ENCODE results near the gene IGFBPL1. TPM values are rescaled to one million over a fixed set of nuclear protein-coding genes. Genes with fewer than 3 reads are reported as not detected.
A peak's percentile ranks its signal among the peaks of the same experiment; 100 is the strongest.

Gene IGFBPL1
- total and polyA plus RNA-seq, 8 donors: 0.23 to 4.8 (median 1.7) TPM; not detected in 3

GRCh38 chr9:38421498-38422211 is 2.6 kb downstream of the IGFBPL1 start:
- H3K4me1 ChIP-seq: peaks cover 0 to 20% (median 10%) of the 10 kb centered on the region in 4 donors
- intact Hi-C loops (cut with DNase I; ENCODE audit: low total_unique reads): no loop called here
- peaks cover 0 to 61% (median 13%) of the 10 kb centered on the region in 3 donors for H3K27me3 ChIP-seq
- no peaks in the 10 kb centered on the region for H3K36me3 ChIP-seq
- no peak for TF ChIP-seq CTCF (IDR thresholded peaks at IDR 0.05)
- no peak for TF ChIP-seq POLR2AphosphoS5 (IDR thresholded peaks at IDR 0.05)
- no peak for TF ChIP-seq EP300 (IDR thresholded peaks at IDR 0.05)
- TF ChIP-seq POLR2A (IDR thresholded peaks at IDR 0.05): no peak
- 71 to 82% (median 78%) methylated on average over 9 of the region's 9 CpGs for WGBS, 5 donors
- no peak overlapping the region for H3K27ac ChIP-seq
- no peak overlapping the region for H3K4me3 ChIP-seq
- no peaks in the 10 kb centered on the region for H3K9me3 ChIP-seq
- peak in 1 of 2 donors; percentile 45 for DNase-seq

GRCh38 chr9:38419181-38419580 is 5.1 kb downstream of the IGFBPL1 start:
- Histone ChIP-seq H3K27me3 (peaks cover 0 to 53% (median 9%) of the 10 kb centered on the region in 3 donors), H3K4me1 (peaks cover 0 to 14% (median 5%) of the 10 kb centered on the region in 4 donors), H3K9me3 (no peaks in the 10 kb centered on the region), H3K36me3 (no peaks in the 10 kb centered on the region), H3K27ac (no peak overlapping the region), H3K4me3 (no peak overlapping the region)
- 66 to 75% (median 72%) methylated on average over 5 of the region's 5 CpGs for WGBS, 5 donors
- intact Hi-C loops (cut with DNase I; ENCODE audit: low total_unique reads): no loop called here
- TF ChIP-seq POLR2A (IDR thresholded peaks at IDR 0.05) (no peak), EP300 (IDR thresholded peaks at IDR 0.05) (no peak), POLR2AphosphoS5 (IDR thresholded peaks at IDR 0.05) (no peak), CTCF (IDR thresholded peaks at IDR 0.05) (no peak)
- no peak for DNase-seq

- intact Hi-C loops (cut with DNase I; ENCODE audit: low total_unique reads): no loop called here
- Histone ChIP-seq H3K27me3 (peaks cover 0 to 48% (median 4%) of the 10 kb centered on the region in 3 donors), H3K27ac (no peak overlapping the region), H3K4me3 (no peak overlapping the region), H3K9me3 (no peaks in the 10 kb centered on the region), H3K4me1 (peaks cover 0 to 7% (median 2%) of the 10 kb centered on the region in 4 donors), H3K36me3 (no peaks in the 10 kb centered on the region)
- 67 to 100% (median 87%) methylated on average over 1 of the region's 1 CpG for WGBS, 5 donors
- DNase-seq: no peak
- TF ChIP-seq EP300 (IDR thresholded peaks at IDR 0.05): no peak
- no peak for TF ChIP-seq CTCF (IDR thresholded peaks at IDR 0.05)
- no peak for TF ChIP-seq POLR2AphosphoS5 (IDR thresholded peaks at IDR 0.05)
- TF ChIP-seq POLR2A (IDR thresholded peaks at IDR 0.05): no peak
These were observed 5.9 kb downstream of the IGFBPL1 start for GRCh38 chr9:38418366-38418765.

GRCh38 chr9:38417003-38417945 is 7.0 kb downstream of the IGFBPL1 start:
- DNase-seq: peak; percentile 40 to 45
- Histone ChIP-seq H3K4me3 (no peak overlapping the region), H3K36me3 (no peaks in the 10 kb centered on the region), H3K27me3 (peaks cover 0 to 37% (median 0%) of the 10 kb centered on the region in 3 donors), H3K4me1 (no peaks in the 10 kb centered on the region), H3K9me3 (no peaks in the 10 kb centered on the region), H3K27ac (no peak overlapping the region)
- WGBS, 5 donors: 66 to 73% (median 70%) methylated on average over 7 to 8 of the region's 8 CpGs
- TF ChIP-seq CTCF (IDR thresholded peaks at IDR 0.05) (peak in 2 of 7 experiments; percentile 19 to 37), POLR2A (IDR thresholded peaks at IDR 0.05) (no peak)
- intact Hi-C loops (cut with DNase I; ENCODE audit: low total_unique reads): no loop called here

All from stomach (tissue), 9 donors.